Muscle of leg (tissue), 11 donors: Measurements from ENCODE around the gene SRGAP3. TPM values are rescaled to one million over a fixed set of nuclear protein-coding genes. Genes with fewer than 3 reads are reported as not detected.

Experiments used
- DNase-seq: peaks from one replicate; pipeline ENCODE4 v3.0.0; 2013
- H3K27ac ChIP-seq: one replicate; pipeline ENCODE4 v1.5.1; 2013; ENCODE audit warnings: mild to moderate bottlenecking, low read length, control low read depth
- H3K27me3 ChIP-seq: one replicate; pipeline ENCODE4 v1.6.1; 2013; ENCODE audit warnings: low read length; ENCODE audit not compliant: control insufficient read depth, insufficient read depth
- H3K36me3 ChIP-seq: one replicate; pipeline ENCODE4 v1.6.1; 2013; ENCODE audit warnings: low read length; ENCODE audit not compliant: control insufficient read depth, insufficient read depth
- H3K4me1 ChIP-seq: one replicate; pipeline ENCODE4 v1.6.1; 2013; ENCODE audit warnings: low read length; ENCODE audit not compliant: control insufficient read depth, insufficient read depth
- H3K4me3 ChIP-seq: one replicate; pipeline ENCODE4 v1.5.1; 2013; ENCODE audit warnings: low read length, control low read depth
- H3K9me3 ChIP-seq: replicated peaks from 2 replicates; pipeline ENCODE4 v1.6.1; 2013; ENCODE audit warnings: low read depth, low read length; ENCODE audit not compliant: control insufficient read depth
- WGBS: methylation state at CpG from one replicate; pipeline ENCODE4 v1.1.5; 2013; ENCODE audit warnings: missing lambda C conversion rate; ENCODE audit not compliant: insufficient coverage; 5-methylcytosine and 5-hydroxymethylcytosine counted together
- polyA plus RNA-seq, 8 donors: library from polyadenylated mRNA; unstranded; fragments of 120-200 nt; gene quantifications; one replicate each; pipeline versions ENCODE4 v1.2.1 to v1.2.3, GENCODE V29; 2013; ENCODE audit warnings: inconsistent platforms in 1 of 8, low replicate concordance in 1 of 8; ENCODE audit not compliant: insufficient read length in 8 of 8, insufficient read depth in 1 of 8
- total RNA-seq: library from RNA; stranded (reverse); fragments of 120-200 nt; gene quantifications from one replicate; pipeline ENCODE4 v1.2.4, GENCODE V29; 2013

Gene SRGAP3
- total and polyA plus RNA-seq, 9 donors: 16.2 to 25.7 (median 20.2) TPM

- whole genome bisulfite sequencing: 77% methylated on average over 4 of the region's 5 CpGs
- peaks cover 52% of the 10 kb centered on the region for H3K36me3 ChIP-seq
- no peaks in the 10 kb centered on the region for H3K4me1 ChIP-seq
- H3K9me3 ChIP-seq: no peaks in the 10 kb centered on the region
- H3K27me3 ChIP-seq: no peaks in the 10 kb centered on the region
- H3K4me3 ChIP-seq: no peak overlapping the region
- H3K27ac ChIP-seq: no peak overlapping the region
- no peak for DNase-seq
Observed at GRCh38 chr3:9056581-9056980, 192.9 kb downstream of the SRGAP3 start.

GRCh38 chr3:9047452-9048346 lies 201.7 kb downstream of the SRGAP3 start:
- DNase-seq: no peak
- Histone ChIP-seq H3K9me3 (no peaks in the 10 kb centered on the region), H3K4me1 (no peaks in the 10 kb centered on the region), H3K27ac (no peak overlapping the region), H3K4me3 (no peak overlapping the region), H3K27me3 (no peaks in the 10 kb centered on the region), H3K36me3 (peaks cover 52% of the 10 kb centered on the region)
- 62% methylated on average over 14 of the region's 20 CpGs for WGBS

GRCh38 chr3:9045371-9045770 lies 204.1 kb downstream of the SRGAP3 start:
- Histone ChIP-seq H3K4me3 (no peak overlapping the region), H3K9me3 (no peaks in the 10 kb centered on the region), H3K4me1 (no peaks in the 10 kb centered on the region), H3K27ac (no peak overlapping the region), H3K36me3 (peaks cover 55% of the 10 kb centered on the region), H3K27me3 (no peaks in the 10 kb centered on the region)
- no peak for DNase-seq
- WGBS: 82% methylated on average over 5 of the region's 7 CpGs

- Histone ChIP-seq H3K36me3 (peaks cover 38% of the 10 kb centered on the region), H3K4me1 (peaks cover 6% of the 10 kb centered on the region), H3K27ac (no peak overlapping the region), H3K27me3 (no peaks in the 10 kb centered on the region), H3K9me3 (no peaks in the 10 kb centered on the region), H3K4me3 (no peak overlapping the region)
- WGBS: 96% methylated on average over 2 of the region's 6 CpGs
- no peak for DNase-seq
Observed at GRCh38 chr3:9043063-9043462, 206.4 kb downstream of the SRGAP3 start.

GRCh38 chr3:9041626-9042025 lies 207.8 kb downstream of the SRGAP3 start:
- H3K9me3 ChIP-seq: no peaks in the 10 kb centered on the region
- H3K36me3 ChIP-seq: peaks cover 31% of the 10 kb centered on the region
- no peaks in the 10 kb centered on the region for H3K27me3 ChIP-seq
- peaks cover 19% of the 10 kb centered on the region for H3K4me1 ChIP-seq
- WGBS: 100% methylated on average over 3 of the region's 12 CpGs
- H3K27ac ChIP-seq: no peak overlapping the region
- no peak for DNase-seq
- no peak overlapping the region for H3K4me3 ChIP-seq

GRCh38 chr3:9040996-9041395 lies 208.4 kb downstream of the SRGAP3 start:
- WGBS: 83% methylated on average over 1 of the region's 2 CpGs
- Histone ChIP-seq H3K36me3 (peaks cover 25% of the 10 kb centered on the region), H3K9me3 (no peaks in the 10 kb centered on the region), H3K27ac (no peak overlapping the region), H3K27me3 (no peaks in the 10 kb centered on the region), H3K4me1 (peaks cover 25% of the 10 kb centered on the region), H3K4me3 (no peak overlapping the region)
- DNase-seq: no peak

- Histone ChIP-seq H3K4me1 (peaks cover 40% of the 10 kb centered on the region), H3K9me3 (no peaks in the 10 kb centered on the region), H3K27ac (peak overlapping the region; percentile 94), H3K36me3 (peaks cover 8% of the 10 kb centered on the region), H3K27me3 (no peaks in the 10 kb centered on the region), H3K4me3 (no peak overlapping the region)
- DNase-seq: peak; percentile 87
- WGBS: 43% methylated on average over 11 of the region's 12 CpGs
Observed at GRCh38 chr3:9037144-9037711, 212.2 kb downstream of the SRGAP3 start.

- Histone ChIP-seq H3K27ac (peak overlapping the region; percentile 94), H3K4me3 (no peak overlapping the region), H3K36me3 (peaks cover 10% of the 10 kb centered on the region), H3K27me3 (peaks cover under 1% of the 10 kb centered on the region), H3K9me3 (no peaks in the 10 kb centered on the region), H3K4me1 (peaks cover 40% of the 10 kb centered on the region)
- WGBS: 7% methylated on average over 4 of the region's 9 CpGs
- DNase-seq: peak; percentile 97
Observed at GRCh38 chr3:9036404-9037131, 212.9 kb downstream of the SRGAP3 start.

GRCh38 chr3:9035961-9036360 lies 213.5 kb downstream of the SRGAP3 start:
- WGBS: no CpG with 5 or more reads among the region's 2 CpGs
- Histone ChIP-seq H3K36me3 (peaks cover 7% of the 10 kb centered on the region), H3K9me3 (no peaks in the 10 kb centered on the region), H3K4me3 (no peak overlapping the region), H3K27ac (peak overlapping the region; percentile 94), H3K27me3 (peaks cover 3% of the 10 kb centered on the region), H3K4me1 (peaks cover 40% of the 10 kb centered on the region)
- no peak for DNase-seq

- no peak overlapping the region for H3K4me3 ChIP-seq
- H3K4me1 ChIP-seq: peaks cover 40% of the 10 kb centered on the region
- no peaks in the 10 kb centered on the region for H3K9me3 ChIP-seq
- DNase-seq: no peak
- peaks cover 3% of the 10 kb centered on the region for H3K27me3 ChIP-seq
- peaks cover 6% of the 10 kb centered on the region for H3K36me3 ChIP-seq
- peak overlapping the region; percentile 94 for H3K27ac ChIP-seq
- 71% methylated on average over 1 of the region's 4 CpGs for WGBS
Observed at GRCh38 chr3:9035473-9035872, 214.0 kb downstream of the SRGAP3 start.
